Calu3 (cell line): ENCODE measurements around the gene JAG1. TPM values are rescaled to one million over a fixed set of nuclear protein-coding genes. Genes with fewer than 3 reads are reported as not detected.
A peak's percentile ranks its signal among the peaks of the same experiment; 100 is the strongest.

Experiments used
- BruUV-seq: library from RNA; stranded (reverse); fragments of 400-500 nt; replicated peaks from 2 replicates; lab custom pipeline; 2021; lab: Mats Ljungman, UMichigan
- CTCF ChIA-PET: fragments of 300-600 bp; sonication (Branson Sonifier 250); formaldehyde crosslinking; loops from one replicate; lab custom pipeline; 2022; ENCODE audit warnings: antibody characterized with exemption; lab: Charles Lee
- DNase-seq: peaks from one replicate; pipeline ENCODE4 v3.0.0; 2022
- H3K27ac Mint-ChIP-seq: one replicate; pipeline ENCODE4 v1.8.0; 2022; ENCODE audit warnings: mixed read lengths; ENCODE audit not compliant: unreplicated experiment
- H3K27me3 Mint-ChIP-seq: one replicate; pipeline ENCODE4 v1.8.0; 2022; ENCODE audit warnings: mixed read lengths; ENCODE audit not compliant: unreplicated experiment
- H3K36me3 Mint-ChIP-seq: one replicate; pipeline ENCODE4 v1.8.0; 2022; ENCODE audit warnings: mild to moderate bottlenecking, moderate library complexity, mixed read lengths; ENCODE audit not compliant: insufficient read depth, unreplicated experiment
- H3K4me1 Mint-ChIP-seq: one replicate; pipeline ENCODE4 v1.8.0; 2022; ENCODE audit warnings: mild to moderate bottlenecking, low read depth, mixed read lengths; ENCODE audit not compliant: unreplicated experiment
- H3K4me3 Mint-ChIP-seq: one replicate; pipeline ENCODE4 v1.8.0; 2022; ENCODE audit warnings: mild to moderate bottlenecking, low read depth, moderate library complexity, mixed read lengths; ENCODE audit not compliant: unreplicated experiment
- H3K9me3 Mint-ChIP-seq: one replicate; pipeline ENCODE4 v1.8.0; 2022; ENCODE audit warnings: low read depth, mixed read lengths; ENCODE audit not compliant: unreplicated experiment
- CTCF ChIP-seq: fragments of 200-600 bp; IDR thresholded peaks from one replicate; pipeline ENCODE4 v1.8.0; 2022; ENCODE audit warnings: antibody characterized with exemption; ENCODE audit not compliant: unreplicated experiment
- intact Hi-C: fragments of 100-400 bp; cut with micrococcal nuclease; formaldehyde crosslinking; loops from one replicate; pipeline ENCODE4 v1.10.0; 2022; ENCODE audit not compliant: unreplicated experiment
- total RNA-seq: library from RNA; stranded (reverse); gene quantifications from 2 replicates; pipeline ENCODE4 v1.2.3, GENCODE V29; 2022

Gene JAG1
- total RNA-seq, 1 experiment from 2014 or later: 245 TPM

- no peak for DNase-seq
- CTCF ChIA-PET: no interaction called here
- no peak for TF ChIP-seq CTCF
- Mint-ChIP-seq H3K4me1 (peaks cover 78% of the 10 kb centered on the region), H3K4me3 (no peak overlapping the region), H3K9me3 (no peaks in the 10 kb centered on the region), H3K36me3 (peaks cover 99% of the 10 kb centered on the region), H3K27ac (no peak overlapping the region), H3K27me3 (no peaks in the 10 kb centered on the region)
- intact Hi-C loops: loop anchor here (10.0 kb wide), 1 partner anchor 107 kb away; no protein-coding TSS in a partner anchor
- no TSS peak for BruUV-seq
Observed at GRCh38 chr20:10662151-10662550, 11.6 kb downstream of the JAG1 start.

- peaks cover 79% of the 10 kb centered on the region for H3K4me1 Mint-ChIP-seq
- no peak for DNase-seq
- intact Hi-C loops: loop anchor here (10.0 kb wide), 1 partner anchor 106 kb away; no protein-coding TSS in a partner anchor
- no TSS peak for BruUV-seq
- H3K27ac Mint-ChIP-seq: no peak overlapping the region
- H3K27me3 Mint-ChIP-seq: no peaks in the 10 kb centered on the region
- H3K4me3 Mint-ChIP-seq: no peak overlapping the region
- CTCF ChIA-PET: no interaction called here
- no peaks in the 10 kb centered on the region for H3K9me3 Mint-ChIP-seq
- TF ChIP-seq CTCF: no peak
- H3K36me3 Mint-ChIP-seq: peaks cover 99% of the 10 kb centered on the region
Observed at GRCh38 chr20:10661261-10661660, 12.5 kb downstream of the JAG1 start.

GRCh38 chr20:10660661-10661060 lies 13.1 kb downstream of the JAG1 start:
- CTCF ChIA-PET: no interaction called here

GRCh38 chr20:10659651-10660601 lies 13.9 kb downstream of the JAG1 start:
- Mint-ChIP-seq H3K9me3 (no peaks in the 10 kb centered on the region), H3K4me1 (peaks cover 79% of the 10 kb centered on the region), H3K27ac (peak overlapping the region; percentile 55), H3K27me3 (no peaks in the 10 kb centered on the region), H3K4me3 (no peak overlapping the region), H3K36me3 (peaks cover 99% of the 10 kb centered on the region)
- DNase-seq: no peak
- TF ChIP-seq CTCF: no peak
- intact Hi-C loops: loop anchor here (10.0 kb wide), 1 partner anchor 105 kb away; no protein-coding TSS in a partner anchor
- CTCF ChIA-PET: no interaction called here
- BruUV-seq: no TSS peak

More at GRCh38 chr20:10660661-10661060, 13.1 kb downstream of the JAG1 start:
- no peak for TF ChIP-seq CTCF
- intact Hi-C loops: loop anchor here (10.0 kb wide), 1 partner anchor 106 kb away; no protein-coding TSS in a partner anchor
- Mint-ChIP-seq H3K27me3 (no peaks in the 10 kb centered on the region), H3K27ac (peak overlapping the region; percentile 55), H3K4me1 (peaks cover 79% of the 10 kb centered on the region), H3K4me3 (no peak overlapping the region), H3K9me3 (no peaks in the 10 kb centered on the region), H3K36me3 (peaks cover 99% of the 10 kb centered on the region)
- no peak for DNase-seq
- no TSS peak for BruUV-seq
